ENCODE measurements around the gene NUDC. TPM values are rescaled to one million over a fixed set of nuclear protein-coding genes. Genes with fewer than 3 reads are reported as not detected.

Gene NUDC
- total and polyA plus RNA-seq, 2 of the 13 experiments (the other 11 are each of a cell fraction or from before 2014, with no cell fraction given), result 34.7 to 104 TPM

DNA sequence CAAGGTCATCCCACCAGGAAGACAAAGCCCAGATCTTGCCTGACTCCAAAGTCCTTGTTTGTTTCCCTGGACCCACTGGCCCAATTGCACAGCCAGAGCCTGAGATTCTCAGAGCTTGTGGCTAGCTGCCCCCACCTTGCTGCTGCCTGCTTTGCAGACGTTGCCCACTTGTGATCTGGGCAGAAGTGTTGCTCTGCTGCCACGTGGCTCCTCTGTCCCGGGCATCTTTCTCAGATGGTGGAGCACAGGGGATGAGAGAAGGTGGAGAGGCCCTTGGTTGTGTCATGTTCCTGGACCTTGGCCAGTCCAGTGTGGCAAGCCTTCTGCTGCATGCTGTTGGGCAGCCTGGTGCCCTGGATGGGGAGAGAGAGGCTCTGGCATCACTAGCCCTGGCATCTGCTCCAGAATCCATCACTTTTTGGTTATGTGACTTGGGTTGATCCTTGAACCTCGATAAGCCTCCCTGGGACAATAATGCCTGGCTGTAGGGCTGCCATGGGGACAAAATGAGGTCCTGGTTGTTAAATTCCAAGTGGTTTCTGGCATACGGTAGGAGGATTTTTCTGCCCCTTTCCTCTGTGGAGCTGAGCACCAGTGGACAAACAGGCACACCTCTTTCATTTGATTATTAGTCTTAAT lies 6.2 kb upstream of the NUDC start (continued):
- TF ChIP-seq, protein P1, sequence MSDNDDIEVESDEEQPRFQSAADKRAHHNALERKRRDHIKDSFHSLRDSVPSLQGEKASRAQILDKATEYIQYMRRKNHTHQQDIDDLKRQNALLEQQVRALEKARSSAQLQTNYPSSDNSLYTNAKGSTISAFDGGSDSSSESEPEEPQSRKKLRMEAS (IDR thresholded peaks at IDR 0.05), result peak; percentile 87
- TF ChIP-seq, protein P2, sequence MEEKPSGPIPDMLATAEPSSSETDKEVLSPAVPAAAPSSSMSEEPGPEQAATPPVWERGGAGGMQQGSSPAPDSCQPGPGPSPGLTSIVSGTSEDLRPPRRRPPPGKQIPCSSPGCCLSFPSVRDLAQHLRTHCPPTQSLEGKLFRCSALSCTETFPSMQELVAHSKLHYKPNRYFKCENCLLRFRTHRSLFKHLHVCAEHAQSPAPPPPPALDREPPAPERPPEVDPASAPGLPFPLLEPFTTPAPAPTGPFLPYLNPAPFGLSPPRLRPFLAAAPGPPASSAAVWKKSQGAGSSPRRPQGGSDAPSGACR (CRISPR knock-in tag; IDR thresholded peaks at IDR 0.05), result 0 out of 2 replicates have a peak, but pooled peaks have one; percentile 13
- TF ChIP-seq DNMT1 (CRISPR knock-in tag; IDR thresholded peaks at IDR 0.05) (peak; percentile 69; the same call in 1 of the 2 replicates), DR1 (CRISPR knock-in tag; IDR thresholded peaks at IDR 0.05) (0 out of 2 replicates have a peak, but pooled peaks have one; percentile 13), YEATS4 (CRISPR knock-in tag; IDR thresholded peaks at IDR 0.05; ENCODE audit: borderline replicate concordance) (peak; percentile 56; the same call in 1 of the 2 replicates), CREBL2 (CRISPR knock-in tag; IDR thresholded peaks at IDR 0.05; ENCODE audit: borderline replicate concordance) (no peak), ZMAT3 (CRISPR knock-in tag; conservative IDR thresholded peaks at IDR 0.05) (no peak), FOXP1 (IDR thresholded peaks at IDR 0.05) (no peak), FOXP1 (CRISPR knock-in tag; IDR thresholded peaks at IDR 0.05) (peak; percentile 44), RCOR2 (CRISPR knock-in tag; IDR thresholded peaks at IDR 0.05) (peak; percentile 66), POLR2AphosphoS5 (IDR thresholded peaks at IDR 0.05; ENCODE audit: low read depth, low read length) (peak; percentile 27; the same call in 1 of the 2 replicates), POLR2G (IDR thresholded peaks at IDR 0.05; ENCODE audit: low read depth, low read length) (peak; percentile 62), HOXA5 (CRISPR knock-in tag; IDR thresholded peaks at IDR 0.05) (0 out of 2 replicates have a peak, but pooled peaks have one; percentile 63), MBD4 (IDR thresholded peaks at IDR 0.05; ENCODE audit: borderline replicate concordance, low read length) (no peak), ZFP37 (CRISPR knock-in tag; IDR thresholded peaks at IDR 0.05; ENCODE audit: borderline replicate concordance) (peak; percentile 64; the same call in 1 of the 2 replicates), KDM2A (CRISPR knock-in tag; IDR thresholded peaks at IDR 0.05; ENCODE audit: borderline replicate concordance, low read depth) (no peak), SOX5 (CRISPR knock-in tag; IDR thresholded peaks at IDR 0.05; ENCODE audit: borderline replicate concordance) (peak; percentile 66), SMARCC2 (IDR thresholded peaks at IDR 0.05) (no peak), IRF2 (CRISPR knock-in tag; IDR thresholded peaks at IDR 0.05) (no peak), ZNF629 (CRISPR knock-in tag; conservative IDR thresholded peaks at IDR 0.05) (peak; percentile 45; the same call in 1 of the 2 replicates), ZNF687 (CRISPR knock-in tag; IDR thresholded peaks at IDR 0.05) (peak; percentile 96), LCORL (IDR thresholded peaks at IDR 0.05) (no peak), LCORL (CRISPR knock-in tag; IDR thresholded peaks at IDR 0.05) (peak; percentile 41; the same call in 1 of the 2 replicates), HMG20B (CRISPR knock-in tag; conservative IDR thresholded peaks at IDR 0.05) (peak; percentile 11; the same call in 1 of the 2 replicates), FOXA3 (CRISPR knock-in tag; IDR thresholded peaks at IDR 0.05) (peak; percentile 68)

All from HepG2 (cell line).